NOMO-1 treated with DMSO at 0.1 percent for 48 hours (cell line): ENCODE results near the gene SORCS2.

Experiments used
- DNase-seq: peaks from one replicate; lab custom pipeline; 2025; ENCODE audit not compliant: unreplicated experiment; lab: John Stamatoyannopoulos, UW

The SORCS2 gene

GRCh38 chr4:7262134-7262533 lies 69.8 kb downstream of the SORCS2 start:
- no peak for DNase-seq

GRCh38 chr4:7263166-7263565 lies 70.8 kb downstream of the SORCS2 start:
- no peak for DNase-seq

GRCh38 chr4:7264694-7265093 lies 72.4 kb downstream of the SORCS2 start:
- DNase-seq: no peak

GRCh38 chr4:7266525-7267292 lies 74.4 kb downstream of the SORCS2 start:
- no peak for DNase-seq

DNA sequence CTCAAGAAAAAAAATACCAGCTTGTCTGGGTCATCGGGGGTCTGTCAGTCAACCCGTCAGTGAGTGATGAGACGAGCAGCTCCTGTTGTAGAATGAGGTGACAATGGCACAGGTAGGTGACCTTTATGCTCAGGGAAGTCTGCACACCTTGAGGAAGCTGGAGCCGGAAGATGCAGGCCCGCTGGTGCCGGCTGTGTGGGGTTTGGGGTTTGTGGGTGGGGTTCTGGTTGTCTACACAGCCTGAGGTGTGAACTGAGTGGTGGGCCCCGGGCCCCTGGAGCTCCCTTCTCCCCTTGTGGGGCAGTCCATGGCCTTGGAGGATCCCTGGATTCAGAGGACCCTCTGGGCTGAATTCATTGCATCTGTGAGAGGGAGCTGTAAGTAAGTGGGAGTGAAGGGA lies 75.5 kb downstream of the SORCS2 start:
- no peak for DNase-seq

GRCh38 chr4:7268941-7269340 lies 76.6 kb downstream of the SORCS2 start:
- DNase-seq: no peak

GRCh38 chr4:7270121-7270520 lies 77.8 kb downstream of the SORCS2 start:
- DNase-seq: no peak

GRCh38 chr4:7272404-7272803 lies 80.1 kb downstream of the SORCS2 start:
- no peak for DNase-seq

- no peak for DNase-seq
Measured at GRCh38 chr4:7273738-7274297, 81.5 kb downstream of the SORCS2 start.

DNA sequence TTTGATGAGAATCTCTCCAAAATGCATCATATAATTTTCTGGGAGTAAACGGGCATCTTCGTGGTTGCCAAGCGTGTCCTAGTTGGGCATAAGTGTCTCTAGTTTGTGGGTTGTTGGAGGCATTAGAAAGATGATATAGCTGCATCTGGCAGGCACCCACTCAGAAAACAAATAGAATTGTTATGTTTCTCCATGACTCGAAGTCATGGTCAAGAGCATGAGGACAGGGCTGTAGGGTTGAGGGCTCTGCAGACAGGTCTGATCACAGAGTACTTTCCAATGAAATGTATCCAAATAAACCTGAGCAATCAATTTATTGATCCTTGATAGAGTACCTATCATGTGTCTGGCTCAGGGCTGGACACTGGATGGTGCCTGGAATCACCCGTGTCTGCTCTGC lies 82.7 kb downstream of the SORCS2 start:
- DNase-seq: no peak

DNA sequence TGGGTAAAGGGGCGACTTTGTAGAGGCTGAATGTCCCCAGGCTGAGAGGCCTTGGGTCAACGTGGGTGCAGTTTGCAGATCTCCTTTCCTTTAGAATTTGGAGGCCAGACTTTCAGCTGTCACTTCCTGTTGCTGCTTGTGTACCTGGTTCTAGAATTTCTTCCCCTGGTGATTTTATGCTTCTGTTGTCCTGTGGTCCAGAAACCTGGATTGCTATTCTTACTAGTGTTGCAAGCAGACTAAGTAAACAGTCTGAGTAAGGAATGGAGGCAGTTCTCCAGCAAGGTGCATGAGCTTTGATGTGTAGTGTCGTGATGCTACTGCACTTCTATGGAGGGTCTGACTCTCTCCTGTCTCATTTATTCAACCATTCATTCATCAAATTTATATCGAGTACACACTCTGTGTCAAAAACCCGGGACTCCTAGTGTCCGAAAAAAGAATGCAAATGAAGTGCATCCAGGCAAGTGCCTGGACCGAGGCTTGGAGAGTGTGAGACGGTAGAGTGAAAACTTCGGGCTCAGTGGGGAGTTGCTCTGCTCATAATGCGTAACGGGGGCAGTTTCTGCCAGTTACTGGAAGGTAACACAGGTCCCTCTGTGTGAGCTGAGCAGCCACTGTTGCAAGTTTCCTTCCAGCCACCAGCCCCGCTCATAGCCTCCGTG lies 83.3 kb downstream of the SORCS2 start:
- DNase-seq: no peak

- no peak for DNase-seq
Measured at GRCh38 chr4:7276515-7276914, 84.2 kb downstream of the SORCS2 start.

- no peak for DNase-seq
Measured at GRCh38 chr4:7278071-7278765, 85.9 kb downstream of the SORCS2 start.

DNA sequence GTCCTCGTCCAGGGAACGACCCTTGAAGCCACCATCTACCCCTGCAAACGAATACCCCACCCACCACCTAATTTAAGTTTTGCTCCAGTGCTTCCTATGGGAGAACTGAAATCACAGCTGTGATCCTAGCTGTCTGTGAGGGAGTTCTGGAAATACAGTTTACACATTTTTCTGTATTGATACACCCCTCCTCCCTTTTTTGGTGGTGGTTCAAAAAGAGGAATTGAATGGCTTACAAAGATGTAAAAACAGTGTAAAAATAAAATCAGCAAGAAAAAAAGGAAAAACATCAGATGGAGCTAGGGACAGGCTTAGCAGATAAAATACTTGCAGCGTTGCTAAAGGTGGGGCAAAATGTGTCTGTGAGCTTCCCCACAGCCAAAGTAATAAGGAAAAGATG lies 86.6 kb downstream of the SORCS2 start:
- DNase-seq: no peak

GRCh38 chr4:7279902-7280301 lies 87.6 kb downstream of the SORCS2 start:
- DNase-seq: no peak

DNA sequence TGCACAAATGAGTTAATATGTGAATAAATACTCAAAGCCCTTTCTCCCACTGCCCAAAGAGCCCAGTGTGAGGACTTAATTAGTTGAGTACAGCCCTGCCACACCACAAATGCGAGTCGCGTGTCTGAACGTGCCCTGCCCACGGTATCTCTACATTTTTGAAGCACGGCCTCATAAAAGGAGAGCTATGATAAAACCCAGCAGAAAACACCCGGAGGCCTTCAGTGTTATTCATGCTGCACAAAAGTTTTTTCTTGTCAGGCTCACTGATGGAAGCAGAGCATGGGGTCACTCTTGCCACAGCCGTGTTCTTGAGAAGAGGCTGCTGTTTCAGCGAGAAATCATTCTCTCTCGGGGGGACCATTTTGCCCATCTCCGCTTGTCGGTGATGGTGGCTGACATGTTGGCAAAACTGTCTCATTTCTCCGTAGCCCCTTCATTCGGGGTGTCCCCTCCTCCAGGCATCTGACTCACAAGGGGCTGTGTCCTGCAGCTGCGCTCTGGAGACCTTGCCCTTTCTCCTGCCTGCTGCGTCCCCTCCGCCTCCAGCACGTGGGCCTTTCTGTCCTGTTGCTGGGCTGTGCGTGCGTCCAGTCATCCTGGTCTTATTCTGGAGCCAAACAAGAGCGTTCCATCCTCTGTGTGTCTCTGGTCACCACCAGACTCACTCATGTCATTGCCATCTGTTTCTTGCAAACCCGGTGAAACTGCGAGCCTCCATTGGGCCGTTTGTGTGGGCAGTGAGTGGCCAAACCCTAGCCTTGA lies 88.8 kb downstream of the SORCS2 start:
- DNase-seq: no peak

DNA sequence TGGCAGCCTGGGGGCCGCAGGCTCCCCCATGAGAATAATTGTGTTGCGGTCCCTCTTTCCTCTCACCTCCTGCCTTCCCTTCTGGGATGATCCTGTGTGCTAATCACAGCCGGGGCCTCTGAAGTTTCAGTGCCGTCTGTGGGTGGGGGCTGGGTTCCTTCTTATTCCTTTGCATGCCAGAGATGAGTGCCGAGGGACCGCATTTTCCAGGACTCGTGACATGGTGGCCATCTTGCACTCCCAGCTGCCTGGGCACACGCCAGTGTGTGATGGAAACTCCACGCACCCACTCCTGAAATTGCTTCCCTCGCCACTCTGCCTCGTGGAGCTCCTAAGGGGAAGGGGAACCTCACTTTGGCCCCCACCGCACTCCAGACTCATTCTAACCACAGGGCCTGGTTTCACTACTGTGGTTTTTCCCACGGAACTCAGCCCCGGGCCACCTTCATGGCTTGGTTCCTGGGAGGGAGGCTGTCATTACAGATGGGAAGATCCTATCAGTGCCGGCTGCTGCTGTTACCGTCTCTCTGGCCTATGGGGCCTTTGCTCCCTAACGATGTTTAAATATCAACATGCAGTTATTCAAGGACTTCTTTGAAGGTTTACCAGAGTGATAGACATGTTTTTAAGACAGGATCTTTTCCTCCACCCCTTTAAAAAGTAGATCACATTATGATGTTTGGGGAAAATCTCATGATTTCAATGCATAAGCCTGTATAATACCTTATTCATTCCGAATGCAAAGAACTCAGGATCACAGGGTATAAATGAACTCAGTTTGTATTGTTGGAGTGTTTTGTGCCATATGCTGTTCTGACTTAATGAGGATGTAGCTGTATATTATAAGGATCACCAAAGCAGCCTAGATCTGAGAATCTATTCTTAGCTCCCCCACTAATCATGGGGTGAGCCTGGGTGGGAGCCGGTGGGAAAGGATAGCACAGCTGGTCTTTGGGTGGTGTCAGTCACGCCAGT lies 89.6 kb downstream of the SORCS2 start:
- no peak for DNase-seq

DNA sequence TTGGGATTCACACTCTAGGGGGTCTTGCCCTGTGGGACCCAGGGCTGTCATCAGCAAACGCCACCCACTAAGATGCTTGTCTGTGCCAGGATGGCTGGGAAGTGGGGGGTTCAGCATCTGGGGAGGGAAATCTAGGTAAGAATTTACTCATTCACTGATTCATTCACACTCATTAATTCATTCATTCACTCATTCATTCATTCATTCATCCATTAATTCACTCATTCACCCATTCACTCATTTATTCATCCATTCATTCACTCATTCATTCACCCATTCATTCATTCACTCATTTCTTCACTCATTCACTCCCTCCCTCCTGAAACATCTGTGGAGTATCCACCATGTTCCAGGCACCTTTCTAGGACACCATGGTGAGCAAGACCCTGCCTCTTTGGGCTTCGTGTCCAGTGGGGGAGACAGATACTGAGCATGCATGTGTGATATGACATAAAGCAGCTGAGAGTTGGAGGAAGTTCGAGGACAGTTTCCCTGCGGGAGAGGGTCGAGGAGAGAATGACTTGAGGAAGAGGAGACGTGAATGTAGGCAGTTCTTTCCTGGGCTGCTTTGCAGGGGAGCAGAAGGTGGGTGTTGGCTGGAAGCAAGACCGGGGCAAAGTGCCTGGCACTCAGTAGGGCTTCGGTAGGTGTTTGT lies 90.6 kb downstream of the SORCS2 start:
- no peak for DNase-seq
